ENCODE measurements around the gene TUBGCP2. TPM values are rescaled to one million over a fixed set of nuclear protein-coding genes. Genes with fewer than 3 reads are reported as not detected.

The TUBGCP2 gene
- total RNA-seq, 4 donors from 2014 or later, result 21.5 to 43.8 (median 36.5) TPM

DNA sequence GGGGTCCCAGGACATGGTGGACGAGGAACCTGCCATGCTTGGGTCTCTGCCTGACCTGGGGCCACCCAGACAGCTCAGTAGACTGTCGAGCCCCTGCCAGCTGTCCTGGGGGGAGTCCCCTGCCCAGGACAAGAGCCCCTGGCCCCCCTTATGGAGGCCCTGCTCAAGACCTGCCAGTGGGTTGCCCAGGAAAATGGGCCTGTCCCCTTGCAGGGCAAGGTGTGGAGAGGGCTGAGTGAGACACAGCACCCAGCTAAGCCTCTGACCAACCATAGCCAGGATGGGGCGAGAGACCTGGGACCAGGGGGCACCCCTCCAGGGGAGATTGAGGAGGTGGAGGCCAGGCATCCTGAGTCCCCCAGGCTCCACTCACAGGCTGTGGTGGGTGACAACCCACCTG is 47.3 kb upstream of the TUBGCP2 start:
- H3K27ac ChIP-seq, result no peak overlapping the region
- TF ChIP-seq, protein P1, sequence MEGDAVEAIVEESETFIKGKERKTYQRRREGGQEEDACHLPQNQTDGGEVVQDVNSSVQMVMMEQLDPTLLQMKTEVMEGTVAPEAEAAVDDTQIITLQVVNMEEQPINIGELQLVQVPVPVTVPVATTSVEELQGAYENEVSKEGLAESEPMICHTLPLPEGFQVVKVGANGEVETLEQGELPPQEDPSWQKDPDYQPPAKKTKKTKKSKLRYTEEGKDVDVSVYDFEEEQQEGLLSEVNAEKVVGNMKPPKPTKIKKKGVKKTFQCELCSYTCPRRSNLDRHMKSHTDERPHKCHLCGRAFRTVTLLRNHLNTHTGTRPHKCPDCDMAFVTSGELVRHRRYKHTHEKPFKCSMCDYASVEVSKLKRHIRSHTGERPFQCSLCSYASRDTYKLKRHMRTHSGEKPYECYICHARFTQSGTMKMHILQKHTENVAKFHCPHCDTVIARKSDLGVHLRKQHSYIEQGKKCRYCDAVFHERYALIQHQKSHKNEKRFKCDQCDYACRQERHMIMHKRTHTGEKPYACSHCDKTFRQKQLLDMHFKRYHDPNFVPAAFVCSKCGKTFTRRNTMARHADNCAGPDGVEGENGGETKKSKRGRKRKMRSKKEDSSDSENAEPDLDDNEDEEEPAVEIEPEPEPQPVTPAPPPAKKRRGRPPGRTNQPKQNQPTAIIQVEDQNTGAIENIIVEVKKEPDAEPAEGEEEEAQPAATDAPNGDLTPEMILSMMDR (IDR thresholded peaks at IDR 0.05 in 4 of 5, conservative IDR thresholded peaks at IDR 0.05 in 1 of 5), result no peak
- no peak for TF ChIP-seq POLR2A (IDR thresholded peaks at IDR 0.05)
- DNase-seq (no peak), ATAC-seq (no peak)
- H3K4me1 ChIP-seq, result peaks cover 4 to 8% of the 10 kb centered on the region in 2 donors
- H3K4me3 ChIP-seq, result no peak overlapping the region
- no peaks in the 10 kb centered on the region for H3K9me3 ChIP-seq
- intact Hi-C loops (cut with DNase I; ENCODE audit: low total_unique reads), result no loop called here
- H3K36me3 ChIP-seq, result no peaks in the 10 kb centered on the region
- H3K27me3 ChIP-seq, result peaks cover 4 to 21% (median 13%) of the 10 kb centered on the region in 3 donors
- in situ Hi-C loops (cut with MboI; ENCODE audit: low sequenced_read_pairs in 4 of 4), result no loop called here

DNA sequence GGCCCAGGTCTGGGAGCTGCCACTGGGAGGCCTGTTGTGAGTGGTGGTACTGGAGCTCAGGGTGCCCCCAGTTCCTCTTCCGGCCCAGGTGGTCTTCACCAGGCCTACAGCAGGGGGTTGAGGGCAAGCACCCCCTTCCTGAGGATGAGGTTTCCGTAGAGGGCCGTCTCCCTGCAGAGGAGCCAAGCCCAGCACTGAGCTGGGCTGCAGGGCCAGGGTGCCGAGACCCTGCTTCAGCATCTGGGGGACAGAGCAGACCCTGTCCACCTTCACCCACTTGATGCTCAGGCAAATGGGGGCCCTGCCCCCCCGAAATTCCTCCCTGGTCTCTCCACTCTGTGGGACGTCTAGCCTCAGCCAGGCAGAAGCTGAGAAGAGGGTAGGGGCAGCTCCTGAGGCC is 46.6 kb upstream of the TUBGCP2 start:
- Histone ChIP-seq H3K36me3 (no peaks in the 10 kb centered on the region), H3K27ac (no peak overlapping the region), H3K27me3 (peaks cover 4 to 21% (median 13%) of the 10 kb centered on the region in 3 donors), H3K4me3 (no peak overlapping the region), H3K4me1 (peaks cover 4 to 8% of the 10 kb centered on the region in 2 donors), H3K9me3 (no peaks in the 10 kb centered on the region)
- in situ Hi-C loops (cut with MboI; ENCODE audit: low sequenced_read_pairs in 4 of 4), result no loop called here
- intact Hi-C loops (cut with DNase I; ENCODE audit: low total_unique reads), result no loop called here
- ATAC-seq, result no peak
- TF ChIP-seq, protein P1 (IDR thresholded peaks at IDR 0.05 in 4 of 5, conservative IDR thresholded peaks at IDR 0.05 in 1 of 5), result no peak
- TF ChIP-seq POLR2A (IDR thresholded peaks at IDR 0.05), result no peak
- no peak for DNase-seq

DNA sequence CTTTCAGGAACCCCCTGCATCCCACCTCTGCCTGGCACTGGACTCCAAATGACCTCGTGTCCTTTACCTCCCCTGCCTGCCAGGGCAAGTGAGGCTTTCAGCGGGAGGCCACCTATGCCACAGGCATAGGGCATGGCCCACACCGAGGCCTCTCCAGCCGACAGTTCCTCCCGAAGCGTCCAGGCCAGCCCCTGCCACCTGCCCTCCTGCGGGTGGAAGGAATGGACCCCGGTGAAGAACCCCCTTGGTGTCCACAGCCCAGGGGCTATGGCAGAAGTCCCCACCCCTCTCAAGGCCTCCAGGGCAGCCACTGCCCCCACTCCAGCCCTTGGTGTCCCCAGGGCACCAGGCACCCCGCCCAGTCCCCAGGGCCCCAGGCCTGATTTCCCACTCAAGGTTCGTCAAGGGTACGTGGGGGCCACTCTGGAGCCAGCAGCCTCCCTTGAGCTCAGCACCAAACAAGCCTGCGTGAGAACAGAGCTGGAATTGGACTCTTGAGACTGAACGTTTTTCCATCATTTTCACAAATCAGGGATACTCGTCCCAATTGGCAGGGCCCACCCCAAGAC is 46.1 kb upstream of the TUBGCP2 start:
- no peaks in the 10 kb centered on the region for H3K36me3 ChIP-seq
- ATAC-seq (no peak), DNase-seq (no peak)
- intact Hi-C loops (cut with DNase I; ENCODE audit: low total_unique reads) (no loop called here), in situ Hi-C loops (cut with MboI; ENCODE audit: low sequenced_read_pairs in 4 of 4) (no loop called here)
- H3K4me3 ChIP-seq, result no peak overlapping the region
- peaks cover 4 to 24% (median 13%) of the 10 kb centered on the region in 3 donors for H3K27me3 ChIP-seq
- no peaks in the 10 kb centered on the region for H3K9me3 ChIP-seq
- H3K27ac ChIP-seq, result no peak overlapping the region
- no peak for TF ChIP-seq POLR2A (IDR thresholded peaks at IDR 0.05)
- TF ChIP-seq, protein P1 (IDR thresholded peaks at IDR 0.05 in 4 of 5, conservative IDR thresholded peaks at IDR 0.05 in 1 of 5), result no peak
- H3K4me1 ChIP-seq, result peaks cover 4 to 8% of the 10 kb centered on the region in 2 donors

DNA sequence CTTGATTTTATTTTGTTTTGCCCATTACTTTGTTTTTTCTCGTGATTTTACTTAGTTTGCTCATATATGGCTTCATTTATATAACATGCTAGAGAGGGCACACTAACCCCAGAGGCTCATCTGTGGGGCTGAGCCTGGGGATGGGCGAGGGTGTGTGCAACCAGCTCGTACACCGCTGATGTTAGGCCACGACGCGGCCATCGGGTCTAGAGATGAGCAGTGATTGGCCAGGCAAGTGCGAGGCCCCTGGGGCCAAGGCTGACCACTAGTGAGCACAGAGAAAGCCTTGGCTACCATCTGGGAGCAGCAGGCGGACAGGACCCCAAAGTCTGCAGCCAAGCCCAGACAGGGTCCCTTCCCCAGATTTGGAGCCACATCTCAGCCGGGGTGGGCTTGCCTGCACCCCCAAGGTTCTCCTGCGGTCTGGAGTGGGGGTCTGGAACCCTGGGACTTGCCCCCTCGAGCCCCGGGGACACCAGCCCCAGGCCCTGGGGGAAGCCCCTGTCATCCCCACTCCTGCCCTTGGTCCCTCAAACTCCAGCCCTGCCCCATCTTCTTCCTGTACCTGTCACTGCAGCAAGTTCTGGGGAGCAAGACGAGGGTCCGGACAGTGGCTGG is 45.4 kb upstream of the TUBGCP2 start:
- Histone ChIP-seq H3K4me3 (no peak overlapping the region), H3K27me3 (peaks cover 4 to 28% (median 16%) of the 10 kb centered on the region in 3 donors), H3K36me3 (no peaks in the 10 kb centered on the region), H3K9me3 (no peaks in the 10 kb centered on the region), H3K27ac (no peak overlapping the region), H3K4me1 (peaks cover 4 to 8% of the 10 kb centered on the region in 2 donors)
- TF ChIP-seq, protein P1 (IDR thresholded peaks at IDR 0.05 in 4 of 5, conservative IDR thresholded peaks at IDR 0.05 in 1 of 5), result no peak
- TF ChIP-seq POLR2A (IDR thresholded peaks at IDR 0.05), result no peak
- intact Hi-C loops (cut with DNase I; ENCODE audit: low total_unique reads) (no loop called here), in situ Hi-C loops (cut with MboI; ENCODE audit: low sequenced_read_pairs in 4 of 4) (no loop called here)
- ATAC-seq (no peak), DNase-seq (no peak)

Measured in gastrocnemius medialis (tissue), 4 donors.